Prostate gland (tissue), 2 donors: ENCODE results near the gene MBD6.

Source experiments
- POLR2A ChIP-seq: fragments of 450-650 bp; IDR thresholded peaks from one replicate; pipeline ENCODE4 v1.6.1; 2016; ENCODE audit warnings: antibody characterized with exemption, mild to moderate bottlenecking
- POLR2AphosphoS5 ChIP-seq: sonication (generic); formaldehyde crosslinking; IDR thresholded peaks from one replicate; pipeline ENCODE4 v1.6.1; 2017; ENCODE audit warnings: antibody characterized with exemption
- TF ChIP-seq, protein P1 (sequence below), 4 experiments: fragments of 200-600 bp in 2 of 4; fragments of 450-650 bp in 2 of 4; sonication (generic) in 2 of 4; IDR thresholded peaks; 1 replicate in 3 of 4; 2 replicates in 1 of 4; pipeline ENCODE4 v1.5.1; 2016 to 2019; ENCODE audit warnings: antibody characterized with exemption in 4 of 4, mild to moderate bottlenecking in 2 of 4, moderate library complexity in 2 of 4

DNA sequence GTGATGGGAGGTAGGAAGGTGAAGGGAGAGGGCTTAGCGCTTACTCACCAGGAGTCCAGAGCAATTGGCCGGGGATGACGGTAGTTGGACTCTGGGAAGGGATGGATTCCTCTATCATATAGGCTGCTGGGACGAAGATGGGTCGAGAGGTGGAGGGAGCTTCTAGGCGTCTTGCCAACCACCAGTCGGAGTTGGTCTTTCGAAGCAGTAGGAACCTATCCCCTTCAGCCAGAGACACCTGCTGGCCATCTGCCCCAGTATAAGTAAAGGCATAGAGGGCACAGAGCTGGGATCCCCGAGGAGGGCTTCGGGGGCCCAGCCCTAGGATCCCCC is 43.6 kb upstream of the MBD6 start:
- TF ChIP-seq, protein P1, sequence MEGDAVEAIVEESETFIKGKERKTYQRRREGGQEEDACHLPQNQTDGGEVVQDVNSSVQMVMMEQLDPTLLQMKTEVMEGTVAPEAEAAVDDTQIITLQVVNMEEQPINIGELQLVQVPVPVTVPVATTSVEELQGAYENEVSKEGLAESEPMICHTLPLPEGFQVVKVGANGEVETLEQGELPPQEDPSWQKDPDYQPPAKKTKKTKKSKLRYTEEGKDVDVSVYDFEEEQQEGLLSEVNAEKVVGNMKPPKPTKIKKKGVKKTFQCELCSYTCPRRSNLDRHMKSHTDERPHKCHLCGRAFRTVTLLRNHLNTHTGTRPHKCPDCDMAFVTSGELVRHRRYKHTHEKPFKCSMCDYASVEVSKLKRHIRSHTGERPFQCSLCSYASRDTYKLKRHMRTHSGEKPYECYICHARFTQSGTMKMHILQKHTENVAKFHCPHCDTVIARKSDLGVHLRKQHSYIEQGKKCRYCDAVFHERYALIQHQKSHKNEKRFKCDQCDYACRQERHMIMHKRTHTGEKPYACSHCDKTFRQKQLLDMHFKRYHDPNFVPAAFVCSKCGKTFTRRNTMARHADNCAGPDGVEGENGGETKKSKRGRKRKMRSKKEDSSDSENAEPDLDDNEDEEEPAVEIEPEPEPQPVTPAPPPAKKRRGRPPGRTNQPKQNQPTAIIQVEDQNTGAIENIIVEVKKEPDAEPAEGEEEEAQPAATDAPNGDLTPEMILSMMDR (IDR thresholded peaks at IDR 0.05) = no peak
- TF ChIP-seq POLR2AphosphoS5 (no peak), POLR2A (no peak)
